GM19023 (cell line): ENCODE results near the gene HCFC1R1.

Experiments used
- ATAC-seq: cut with Tn5 transposase; IDR thresholded peaks from one replicate; pipeline ENCODE4 v1.9.1; 2021; ENCODE audit warnings: mild to moderate bottlenecking, moderate library complexity; ENCODE audit not compliant: unreplicated experiment

HCFC1R1 gene

GRCh38 chr16:3020604-3021448 lies 2.9 kb downstream of the HCFC1R1 start:
- no peak for ATAC-seq

- peak; percentile 23 for ATAC-seq
Measured at GRCh38 chr16:3020247-3020603, 3.5 kb downstream of the HCFC1R1 start, which contains the start of gene TNFRSF12A. TNFRSF12A (plus strand) TSS chr16:3020368; CDS start chr16:3020398, 30 bp downstream.

- ATAC-seq: no peak
Measured at GRCh38 chr16:3019594-3020246, 4.0 kb downstream of the HCFC1R1 start.

GRCh38 chr16:3017794-3018506 lies 5.8 kb downstream of the HCFC1R1 start, which contains the start of gene CLDN6:
CLDN6 (minus strand) TSS chr16:3018183; CDS start chr16:3016021, 2,162 bp downstream.
- ATAC-seq: no peak

- no peak for ATAC-seq
Measured at GRCh38 chr16:3017344-3017743, 6.4 kb downstream of the HCFC1R1 start.

DNA sequence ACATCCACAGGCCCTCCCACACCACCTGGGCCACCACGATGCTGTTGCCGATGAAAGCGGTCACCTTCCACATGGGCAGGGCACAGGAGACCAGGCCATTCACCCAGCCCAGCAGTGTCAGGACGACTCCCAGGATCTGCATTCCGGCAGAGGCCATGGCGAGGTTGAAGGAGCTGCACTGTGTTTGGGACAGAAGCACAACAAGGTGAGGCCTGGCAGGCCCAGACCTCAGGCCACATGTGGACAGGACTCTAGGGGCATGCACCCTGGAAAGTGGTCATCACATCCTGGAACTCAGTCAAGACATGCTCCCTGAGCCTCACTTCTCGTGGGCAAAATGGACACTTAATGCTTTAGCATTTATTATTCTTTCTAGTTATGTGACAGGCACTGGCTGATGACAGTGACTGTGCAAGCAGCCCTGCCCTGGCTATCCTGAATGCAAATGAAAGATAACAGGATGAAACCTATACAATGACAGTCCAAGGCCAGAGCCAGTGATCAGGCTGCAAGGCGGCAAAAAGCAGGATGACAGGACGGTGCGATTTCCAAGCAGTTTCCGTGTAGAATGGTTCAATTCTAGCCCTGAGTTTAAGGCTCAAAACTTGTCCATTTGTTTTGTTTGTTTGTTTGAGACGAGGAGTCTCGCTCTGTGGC lies 7.7 kb downstream of the HCFC1R1 start:
- ATAC-seq: no peak

GRCh38 chr16:3014971-3015370 lies 8.8 kb downstream of the HCFC1R1 start:
- ATAC-seq: no peak

DNA sequence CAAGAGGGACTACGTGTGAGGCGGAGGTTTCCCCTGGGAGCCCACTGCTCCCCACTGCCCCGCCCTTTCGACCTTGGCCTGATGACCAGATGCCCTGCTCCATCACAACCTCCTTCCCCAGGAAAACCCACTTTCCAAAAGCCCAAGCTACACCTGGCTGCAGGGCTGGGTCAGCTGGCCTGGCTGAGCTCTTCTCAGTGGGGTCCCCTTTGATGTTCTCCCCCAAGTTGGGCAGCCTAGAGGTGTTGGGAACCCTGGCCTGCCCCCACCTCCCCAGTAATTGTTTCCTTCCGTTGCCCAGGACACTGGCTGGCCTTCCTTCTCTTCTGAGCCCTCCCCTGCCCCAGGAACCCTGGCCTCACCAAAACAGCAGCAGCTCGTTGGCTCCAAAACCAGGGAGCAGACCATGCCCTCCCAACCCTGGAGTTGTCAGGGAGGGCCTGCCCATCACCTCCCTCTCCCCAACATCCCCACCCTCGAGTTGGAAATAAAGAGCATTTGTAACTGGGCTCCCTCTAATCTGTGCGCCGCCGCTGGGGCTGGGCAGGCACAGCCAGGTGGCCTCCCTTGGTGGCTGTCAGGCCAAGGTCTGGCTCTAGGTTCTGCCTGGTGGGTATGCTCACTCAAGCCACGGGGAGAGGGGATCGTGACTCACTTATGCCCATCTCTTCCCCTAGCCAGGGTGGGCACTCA lies 9.6 kb downstream of the HCFC1R1 start:
- no peak for ATAC-seq

DNA sequence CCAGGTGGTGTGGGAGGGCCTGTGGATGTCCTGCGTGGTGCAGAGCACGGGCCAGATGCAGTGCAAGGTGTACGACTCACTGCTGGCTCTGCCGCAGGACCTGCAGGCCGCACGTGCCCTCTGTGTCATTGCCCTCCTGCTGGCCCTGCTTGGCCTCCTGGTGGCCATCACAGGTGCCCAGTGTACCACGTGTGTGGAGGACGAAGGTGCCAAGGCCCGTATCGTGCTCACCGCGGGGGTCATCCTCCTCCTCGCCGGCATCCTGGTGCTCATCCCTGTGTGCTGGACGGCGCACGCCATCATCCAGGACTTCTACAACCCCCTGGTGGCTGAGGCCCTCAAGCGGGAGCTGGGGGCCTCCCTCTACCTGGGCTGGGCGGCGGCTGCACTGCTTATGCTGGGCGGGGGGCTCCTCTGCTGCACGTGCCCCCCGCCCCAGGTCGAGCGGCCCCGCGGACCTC lies 10.2 kb downstream of the HCFC1R1 start:
- no peak for ATAC-seq

GRCh38 chr16:3012828-3013420 lies 10.8 kb downstream of the HCFC1R1 start, which contains the start of gene CLDN9:
CLDN9 (plus strand) TSS chr16:3012923; CDS start chr16:3013363, 440 bp downstream.
- ATAC-seq: no peak

- ATAC-seq: no peak
Measured at GRCh38 chr16:3012246-3012645, 11.5 kb downstream of the HCFC1R1 start.

GRCh38 chr16:3010510-3010909 lies 13.2 kb downstream of the HCFC1R1 start:
- ATAC-seq: no peak

DNA sequence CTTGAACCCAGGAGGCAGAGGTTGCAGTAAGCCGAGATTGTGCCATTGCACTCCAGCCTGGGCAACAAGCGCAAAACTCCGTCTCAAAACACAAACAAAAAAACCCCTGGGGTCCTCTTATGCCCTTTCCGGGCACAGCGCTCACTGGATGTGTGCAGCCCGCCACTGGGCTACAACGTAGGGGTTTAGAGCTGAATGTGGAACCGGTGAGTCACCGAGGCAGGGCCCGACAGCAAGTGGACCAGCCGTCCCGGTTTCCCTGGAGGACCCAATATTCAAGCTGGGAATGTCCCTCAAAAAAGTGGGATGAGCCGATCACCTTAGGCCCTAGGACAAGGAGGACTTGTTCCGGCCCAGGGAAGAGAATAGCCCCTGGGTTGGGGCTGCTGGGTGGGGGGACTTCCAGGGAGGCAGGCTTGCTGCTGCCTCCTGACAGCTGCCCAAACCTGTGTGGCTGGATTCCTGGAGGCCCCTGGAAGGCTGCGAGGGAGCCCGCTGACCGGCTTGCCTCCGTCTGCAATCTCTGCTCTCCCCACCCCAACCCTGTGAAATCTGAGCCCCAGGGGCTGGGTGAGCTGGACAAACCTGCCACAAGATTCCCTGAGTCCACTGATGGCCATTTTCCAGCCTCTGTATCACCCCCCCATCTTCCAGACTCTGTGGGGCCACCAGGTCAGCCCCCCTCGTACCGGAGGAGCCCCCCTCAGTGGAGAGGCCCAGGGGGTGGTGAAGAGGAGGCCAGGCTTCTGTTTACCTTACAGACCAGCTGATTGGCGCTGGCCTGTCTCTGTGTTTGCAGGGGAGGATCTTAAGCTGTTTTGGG lies 14.0 kb downstream of the HCFC1R1 start:
- ATAC-seq: no peak

GRCh38 chr16:3008690-3009037 lies 15.1 kb downstream of the HCFC1R1 start:
- ATAC-seq: no peak

GRCh38 chr16:3007957-3008689 lies 15.6 kb downstream of the HCFC1R1 start:
- no peak for ATAC-seq

GRCh38 chr16:3007059-3007956 lies 16.4 kb downstream of the HCFC1R1 start:
- no peak for ATAC-seq

- no peak for ATAC-seq
Measured at GRCh38 chr16:3004781-3005284, 18.9 kb downstream of the HCFC1R1 start.
